GM04504 (cell line): ENCODE results near the gene KRTAP4-8.
"Not testable (repeated sequence)": the region's sequence is repeated elsewhere in the genome, so short reads cannot be mapped to it uniquely, and the experiment has no call there.

Experiments
- DNase-seq: peaks from one replicate; pipeline ENCODE4 v3.0.0-alpha.2; 2012; ENCODE audit warnings: low read depth

The KRTAP4-8 gene

GRCh38 chr17:41108728-41109386, 10.9 kb upstream of the KRTAP4-8 start:
- DNase-seq: not testable (repeated sequence)

DNA sequence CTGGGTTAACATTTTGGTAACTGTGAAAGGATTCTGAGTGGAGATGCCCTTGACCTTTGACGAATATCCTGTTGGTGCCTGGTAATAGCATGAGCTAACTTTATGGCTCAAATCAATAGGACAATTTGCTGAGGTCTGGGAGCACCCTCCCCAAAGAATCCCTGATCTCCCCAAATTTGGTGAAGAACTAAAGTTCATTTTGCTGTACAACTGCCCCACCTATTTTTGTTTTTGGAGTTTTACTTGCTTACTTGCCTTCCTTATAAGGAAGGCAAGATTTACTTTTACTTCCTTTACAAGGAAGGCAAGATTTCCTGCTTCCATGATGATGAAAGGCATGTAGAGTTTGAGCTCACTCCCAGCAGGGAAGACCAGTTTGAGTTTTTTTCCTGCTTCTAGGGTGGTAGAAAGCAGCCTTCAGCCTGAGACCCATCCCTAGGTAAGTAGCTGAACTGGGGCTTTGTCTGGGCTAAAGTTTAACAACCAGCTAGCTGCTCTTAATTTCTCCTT, 10.1 kb upstream of the KRTAP4-8 start:
- no peak for DNase-seq

GRCh38 chr17:41105347-41105746, 7.4 kb upstream of the KRTAP4-8 start, which contains the start of gene KRTAP4-9:
TSS of gene KRTAP4-9 (plus strand) at chr17:41105389. CDS start at chr17:41105389, 0 bp downstream.
- DNase-seq: not testable (repeated sequence)

DNA sequence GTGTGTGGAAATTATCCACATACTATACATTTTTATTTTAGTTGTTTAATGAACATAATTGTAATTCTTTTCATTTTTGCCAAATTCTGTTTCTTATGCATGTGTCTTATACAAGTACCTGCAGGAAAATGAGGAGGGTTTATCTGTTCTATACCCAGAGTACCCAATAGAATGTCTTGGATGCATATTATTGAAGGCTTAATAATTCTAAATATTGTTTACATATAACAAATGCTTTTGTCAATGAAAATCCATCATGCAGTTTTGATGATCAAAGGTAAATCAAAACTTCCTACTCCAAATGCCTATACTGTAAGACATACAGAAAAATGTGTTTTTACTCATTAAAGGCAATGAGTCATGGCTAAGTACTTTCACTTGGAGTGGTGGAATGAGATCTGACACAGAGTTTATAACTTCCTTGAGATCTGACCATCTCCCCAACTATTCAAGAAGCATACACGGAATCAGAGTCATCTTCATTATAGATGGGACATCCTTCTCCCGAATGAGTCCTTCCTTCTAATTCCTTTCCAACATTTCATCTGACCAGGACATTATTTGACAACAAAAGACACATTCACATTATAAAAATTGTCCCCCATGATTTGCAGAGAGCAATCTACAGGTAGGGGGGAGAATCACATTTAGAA, 6.6 kb upstream of the KRTAP4-8 start:
- not testable (repeated sequence) for DNase-seq

DNA sequence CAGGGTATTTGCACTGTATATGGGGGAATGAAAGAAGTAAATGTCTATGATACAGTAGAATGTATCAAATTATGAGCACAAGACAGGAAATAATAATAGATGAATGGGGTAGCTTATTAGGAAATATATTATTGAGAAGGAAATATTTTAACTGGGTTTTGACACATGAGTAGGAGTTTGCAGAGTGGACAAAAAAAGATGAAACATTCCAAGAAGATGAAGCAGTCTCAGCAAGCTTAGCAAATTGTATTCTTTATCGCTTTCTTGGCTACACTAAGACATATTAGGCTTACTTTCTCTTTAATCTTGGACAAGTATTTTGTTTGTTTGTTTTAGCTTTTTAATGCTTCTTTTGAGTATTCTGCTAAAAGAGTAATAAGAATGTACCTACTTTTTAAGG, 6.0 kb upstream of the KRTAP4-8 start:
- DNase-seq: no peak

DNA sequence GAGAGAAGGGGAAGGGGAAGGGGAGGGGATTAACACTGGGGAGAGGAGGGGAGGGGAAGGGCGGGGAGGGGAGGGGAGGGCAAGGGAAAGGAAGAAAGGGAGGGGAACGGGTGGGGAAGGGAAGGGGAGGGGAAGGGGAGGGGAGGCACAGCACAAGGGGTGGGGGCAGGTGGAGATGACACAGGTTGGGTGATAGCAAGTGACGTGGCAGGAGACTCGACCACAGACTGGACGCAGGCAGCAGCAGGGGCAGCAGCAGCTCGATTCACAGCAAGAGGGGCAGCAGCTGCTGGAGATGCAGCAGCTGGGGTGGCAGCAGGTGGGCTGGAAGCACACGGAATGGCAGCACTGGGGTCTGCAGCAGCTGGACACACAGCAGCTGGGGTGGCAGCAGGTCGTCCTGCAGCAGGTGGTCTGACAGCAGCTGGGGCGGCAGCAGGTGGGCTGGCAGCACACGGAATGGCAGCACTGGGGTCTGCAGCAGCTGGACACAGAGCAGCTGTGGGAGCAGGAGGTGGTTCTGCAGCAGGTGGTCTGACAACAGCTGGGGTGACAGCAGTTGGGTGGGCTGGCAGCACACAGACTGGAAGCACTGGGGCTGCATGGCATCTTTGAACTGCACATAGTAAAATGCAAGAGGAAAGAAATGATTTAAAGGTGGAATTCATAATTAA, 3.8 kb upstream of the KRTAP4-8 start, which contains the start of gene KRTAP4-16:
TSS of gene KRTAP4-16 (minus strand) at position 624 of the 674 bp plus-strand sequence. CDS start at position 624, 0 bp downstream.
- DNase-seq: no peak

DNA sequence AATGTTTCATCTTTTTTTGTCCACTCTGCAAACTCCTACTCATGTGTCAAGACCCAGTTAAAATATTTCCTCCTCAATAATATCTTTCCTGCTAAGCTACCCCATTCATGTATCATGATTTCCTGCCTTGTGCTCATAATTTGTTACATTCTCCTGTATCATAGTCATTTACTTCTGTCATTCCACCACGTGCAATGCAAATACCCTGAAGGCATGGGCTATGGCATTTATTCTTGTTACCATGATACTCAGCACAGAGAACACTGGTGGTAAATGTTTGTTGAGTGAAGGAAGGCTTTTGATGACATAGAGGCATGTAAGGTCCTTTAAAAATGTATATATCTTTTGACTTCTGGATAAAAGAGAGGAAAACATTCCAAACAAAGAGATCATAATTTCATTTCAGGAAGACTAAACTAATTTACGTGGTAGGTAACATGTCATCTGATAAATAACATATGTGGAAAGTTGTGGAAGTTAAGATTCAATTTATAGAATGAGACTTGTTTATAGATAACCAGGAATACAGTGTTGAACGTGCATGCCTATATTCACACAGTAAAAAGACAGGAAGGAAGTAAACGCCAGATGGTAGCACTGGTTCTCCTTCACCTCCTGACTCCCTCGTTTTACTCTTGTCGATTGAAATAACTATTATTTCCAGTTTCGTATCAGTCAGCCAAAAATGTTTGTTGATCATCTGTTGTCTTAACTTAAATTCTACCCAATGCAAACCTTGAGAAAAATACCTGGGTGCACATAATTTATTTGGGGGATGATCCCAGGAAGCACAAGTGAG, 1.9 kb upstream of the KRTAP4-8 start:
- peak; percentile 65 for DNase-seq

GRCh38 chr17:41098481-41098880, 539 bp upstream of the KRTAP4-8 start:
- peak; percentile 30 for DNase-seq

- DNase-seq: no peak
These were observed 1.9 kb downstream of the KRTAP4-8 start for GRCh38 chr17:41096055-41096454.

DNA sequence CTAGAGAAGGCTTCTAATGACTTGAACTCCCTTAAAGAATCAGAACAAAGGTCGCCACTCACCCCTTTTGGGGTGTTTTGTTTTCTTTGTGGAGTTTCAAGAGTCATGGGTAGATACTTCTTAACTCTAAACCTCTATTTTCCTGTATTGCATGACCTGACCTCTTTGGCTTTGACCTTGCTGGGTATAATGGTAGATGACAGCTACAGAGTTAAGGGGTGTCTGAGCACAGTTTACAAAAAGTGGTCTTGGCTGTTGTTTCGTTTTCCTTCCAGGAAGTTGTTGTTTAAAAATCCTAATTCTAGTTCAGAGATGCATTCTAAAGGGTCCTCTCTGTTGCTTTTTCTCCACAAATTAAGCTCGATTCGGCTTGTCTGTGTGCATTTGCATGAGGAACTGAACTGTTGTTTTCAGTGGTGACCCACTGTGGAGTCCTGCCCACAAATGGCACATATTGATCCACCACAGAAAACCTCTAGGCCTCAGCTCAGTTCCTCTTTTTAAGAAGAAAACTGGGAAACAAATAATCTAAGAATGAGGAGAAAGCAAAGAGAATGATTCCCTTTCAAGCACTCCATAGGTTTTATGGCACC, 9.1 kb downstream of the KRTAP4-8 start:
- DNase-seq: not testable (repeated sequence)

DNA sequence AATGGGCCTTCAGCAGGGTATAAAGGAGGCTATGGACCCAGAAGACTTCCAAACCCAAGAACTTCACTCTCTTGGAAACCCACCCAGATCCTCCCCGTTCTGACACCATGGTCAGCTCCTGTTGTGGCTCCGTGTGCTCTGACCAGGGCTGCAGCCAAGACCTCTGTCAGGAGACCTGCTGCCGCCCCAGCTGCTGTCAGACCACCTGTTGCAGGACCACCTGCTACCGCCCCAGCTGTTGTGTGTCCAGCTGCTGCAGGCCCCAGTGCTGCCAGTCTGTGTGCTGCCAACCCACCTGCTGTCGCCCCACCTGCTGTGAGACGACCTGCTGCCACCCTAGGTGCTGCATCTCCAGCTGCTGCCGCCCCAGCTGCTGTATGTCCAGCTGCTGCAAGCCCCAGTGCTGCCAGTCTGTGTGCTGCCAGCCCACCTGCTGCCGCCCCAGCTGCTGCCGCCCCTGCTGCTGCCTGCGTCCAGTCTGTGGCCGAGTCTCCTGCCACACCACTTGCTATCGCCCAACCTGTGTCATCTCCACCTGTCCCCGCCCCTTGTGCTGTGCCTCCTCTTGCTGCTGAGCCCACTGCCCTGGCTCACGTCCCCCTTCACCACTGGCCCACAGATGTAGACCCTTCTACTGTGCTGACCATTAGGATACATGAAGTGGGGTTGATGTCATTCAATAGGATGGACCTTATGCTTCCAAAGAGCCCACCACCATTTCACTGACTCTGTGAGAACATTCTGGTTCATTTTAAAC, 13.7 kb downstream of the KRTAP4-8 start, which contains the start of gene KRTAP4-7:
TSS of gene KRTAP4-7 (plus strand) at position 51 of the 757 bp plus-strand sequence. CDS start at position 108, 57 bp downstream.
- not testable (repeated sequence) for DNase-seq

GRCh38 chr17:41083427-41083826, 14.5 kb downstream of the KRTAP4-8 start:
- not testable (repeated sequence) for DNase-seq

GRCh38 chr17:41082626-41083025, 15.3 kb downstream of the KRTAP4-8 start:
- no peak for DNase-seq

DNA sequence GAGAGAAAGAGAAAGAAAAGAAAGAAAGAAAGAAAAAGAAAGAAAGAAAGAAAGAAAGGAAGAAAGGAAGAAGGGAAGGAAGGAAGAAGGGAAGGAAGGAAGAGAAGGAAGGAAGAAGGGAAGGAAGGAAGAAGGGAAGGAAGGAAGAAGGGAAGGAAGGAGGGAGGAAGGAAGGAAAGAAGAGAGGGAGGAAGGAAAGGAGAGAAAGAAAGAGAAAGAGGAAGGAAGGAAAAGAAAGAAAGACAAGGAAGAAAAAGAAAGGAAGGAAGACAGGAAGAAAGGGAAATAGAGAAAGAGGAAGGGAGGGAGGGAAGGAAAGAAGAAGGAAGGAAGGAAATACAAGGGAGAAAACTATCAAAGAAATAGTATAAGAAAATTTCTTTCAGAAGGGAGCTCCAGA, 21.2 kb downstream of the KRTAP4-8 start:
- DNase-seq: no peak

DNA sequence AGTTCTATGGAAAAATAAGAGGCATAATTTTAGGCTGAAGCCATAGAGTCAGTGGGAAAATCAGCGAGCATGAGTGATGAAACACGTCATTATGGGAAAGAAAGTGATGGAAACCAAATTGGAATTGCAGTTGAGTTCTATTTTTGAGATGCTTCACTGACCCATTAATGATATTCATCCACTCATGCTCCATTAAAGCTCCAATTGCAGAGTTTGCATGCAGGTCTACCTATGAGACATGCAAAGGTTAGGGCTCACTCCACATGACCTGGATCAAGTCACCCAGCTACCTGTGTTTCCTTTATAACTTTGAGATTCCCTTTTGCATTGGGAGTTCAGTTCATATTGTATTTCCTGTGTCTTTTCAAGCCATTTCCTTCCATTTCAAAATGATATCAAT, 24.3 kb downstream of the KRTAP4-8 start:
- no peak for DNase-seq

GRCh38 chr17:41071606-41072360, 26.2 kb downstream of the KRTAP4-8 start:
- DNase-seq: no peak

GRCh38 chr17:41069031-41069430, 28.9 kb downstream of the KRTAP4-8 start:
- no peak for DNase-seq

GRCh38 chr17:41067281-41067680, 30.7 kb downstream of the KRTAP4-8 start:
- peak; percentile 74 for DNase-seq

GRCh38 chr17:41065829-41066624, 31.9 kb downstream of the KRTAP4-8 start, which contains the start of gene KRTAP2-4:
TSS of gene KRTAP2-4 (minus strand) at chr17:41065879. CDS start at chr17:41065845, 34 bp downstream.
- peak; percentile 80 for DNase-seq
